ENCODE results near the gene PTCHD1.

DNA sequence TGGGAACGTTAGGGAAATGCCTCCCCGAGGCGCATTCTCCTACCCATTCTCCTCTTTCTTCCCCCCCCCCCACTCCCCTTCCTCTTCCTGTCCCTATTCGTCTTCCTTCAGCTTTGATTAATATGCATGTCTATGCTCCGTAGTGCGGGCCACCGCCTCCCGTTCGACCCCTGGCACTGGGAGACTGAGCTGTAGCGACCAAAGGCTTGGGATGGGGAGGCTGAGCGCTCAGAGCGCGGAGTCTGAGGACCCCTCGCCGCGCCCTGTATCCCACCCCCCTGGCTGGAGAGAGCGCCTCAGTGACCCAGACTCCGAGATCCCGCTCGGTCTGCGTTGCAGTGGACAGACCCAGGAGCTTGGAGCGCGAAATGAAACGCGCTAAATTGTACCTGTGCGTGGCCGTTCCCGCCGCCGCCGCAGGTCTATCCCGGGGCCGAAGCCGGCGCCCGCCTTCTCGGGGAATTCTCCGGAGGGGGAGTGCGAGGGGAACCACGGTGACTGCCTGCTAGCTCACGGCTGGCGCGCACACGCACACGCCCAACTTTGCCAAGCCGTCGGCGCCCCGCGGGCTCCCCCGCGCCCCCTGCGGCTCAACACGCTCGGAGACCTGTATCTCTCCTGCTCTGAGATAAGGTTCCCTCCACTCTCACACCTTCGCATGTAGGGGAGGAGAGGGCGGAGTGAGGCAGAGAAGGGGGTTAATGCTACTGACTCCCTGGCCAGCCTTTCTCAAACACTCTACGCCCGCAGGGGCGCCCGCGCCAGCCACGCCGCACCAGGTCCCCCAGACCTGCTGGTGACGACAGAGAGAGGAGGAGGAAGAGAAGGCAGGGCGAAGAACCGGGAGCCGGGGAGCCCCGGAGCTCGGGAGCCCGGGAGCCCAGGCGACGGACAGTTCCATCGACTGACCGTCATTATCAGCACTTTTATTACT is 1.5 kb upstream of the PTCHD1 start:
- TF ChIP-seq, protein P1, sequence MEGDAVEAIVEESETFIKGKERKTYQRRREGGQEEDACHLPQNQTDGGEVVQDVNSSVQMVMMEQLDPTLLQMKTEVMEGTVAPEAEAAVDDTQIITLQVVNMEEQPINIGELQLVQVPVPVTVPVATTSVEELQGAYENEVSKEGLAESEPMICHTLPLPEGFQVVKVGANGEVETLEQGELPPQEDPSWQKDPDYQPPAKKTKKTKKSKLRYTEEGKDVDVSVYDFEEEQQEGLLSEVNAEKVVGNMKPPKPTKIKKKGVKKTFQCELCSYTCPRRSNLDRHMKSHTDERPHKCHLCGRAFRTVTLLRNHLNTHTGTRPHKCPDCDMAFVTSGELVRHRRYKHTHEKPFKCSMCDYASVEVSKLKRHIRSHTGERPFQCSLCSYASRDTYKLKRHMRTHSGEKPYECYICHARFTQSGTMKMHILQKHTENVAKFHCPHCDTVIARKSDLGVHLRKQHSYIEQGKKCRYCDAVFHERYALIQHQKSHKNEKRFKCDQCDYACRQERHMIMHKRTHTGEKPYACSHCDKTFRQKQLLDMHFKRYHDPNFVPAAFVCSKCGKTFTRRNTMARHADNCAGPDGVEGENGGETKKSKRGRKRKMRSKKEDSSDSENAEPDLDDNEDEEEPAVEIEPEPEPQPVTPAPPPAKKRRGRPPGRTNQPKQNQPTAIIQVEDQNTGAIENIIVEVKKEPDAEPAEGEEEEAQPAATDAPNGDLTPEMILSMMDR (IDR thresholded peaks at IDR 0.05; ENCODE audit: poor library complexity): peak; percentile 23
- TF ChIP-seq EZH2 (IDR thresholded peaks at IDR 0.05; ENCODE audit: borderline replicate concordance): no peak
